Loucy (cell line): ENCODE data around the gene MZF1.
"Not testable (repeated sequence)": the region's sequence is repeated elsewhere in the genome, so short reads cannot be mapped to it uniquely, and the experiment has no call there.

Source experiments
- EZH2phosphoT487 ChIP-seq: fragments of 200-600 bp; IDR thresholded peaks from 2 replicates; pipeline ENCODE4 v1.6.1; 2018; ENCODE audit warnings: antibody characterized with exemption, mild to moderate bottlenecking, moderate library complexity, borderline replicate concordance
- TF ChIP-seq, protein P1 (sequence below): fragments of 200-600 bp; sonication (generic); conservative IDR thresholded peaks from 2 replicates; pipeline ENCODE4 v1.5.1; 2014; ENCODE audit warnings: mild to moderate bottlenecking, antibody characterized with exemption, low read length

DNA sequence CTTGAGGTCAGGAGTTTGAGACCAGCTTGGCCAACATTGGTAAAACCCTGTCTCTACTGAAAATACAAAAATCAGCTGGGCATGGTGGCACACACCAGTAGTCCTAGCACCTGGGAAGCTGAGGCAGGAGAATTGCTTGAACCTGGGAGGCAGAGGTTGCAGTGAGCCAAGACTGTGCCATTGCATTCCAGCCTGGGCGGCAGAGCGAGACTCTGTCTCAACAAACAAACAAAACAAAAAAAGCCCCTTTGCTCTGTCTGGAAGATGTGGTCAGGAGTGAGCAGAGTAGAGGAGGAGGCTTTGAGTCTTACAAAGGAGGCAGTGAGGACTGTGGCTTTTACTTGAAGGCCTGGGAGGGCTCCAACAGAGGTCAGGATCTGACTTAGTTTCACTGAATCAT is 4.4 kb upstream of the MZF1 start:
- TF ChIP-seq, protein P1, sequence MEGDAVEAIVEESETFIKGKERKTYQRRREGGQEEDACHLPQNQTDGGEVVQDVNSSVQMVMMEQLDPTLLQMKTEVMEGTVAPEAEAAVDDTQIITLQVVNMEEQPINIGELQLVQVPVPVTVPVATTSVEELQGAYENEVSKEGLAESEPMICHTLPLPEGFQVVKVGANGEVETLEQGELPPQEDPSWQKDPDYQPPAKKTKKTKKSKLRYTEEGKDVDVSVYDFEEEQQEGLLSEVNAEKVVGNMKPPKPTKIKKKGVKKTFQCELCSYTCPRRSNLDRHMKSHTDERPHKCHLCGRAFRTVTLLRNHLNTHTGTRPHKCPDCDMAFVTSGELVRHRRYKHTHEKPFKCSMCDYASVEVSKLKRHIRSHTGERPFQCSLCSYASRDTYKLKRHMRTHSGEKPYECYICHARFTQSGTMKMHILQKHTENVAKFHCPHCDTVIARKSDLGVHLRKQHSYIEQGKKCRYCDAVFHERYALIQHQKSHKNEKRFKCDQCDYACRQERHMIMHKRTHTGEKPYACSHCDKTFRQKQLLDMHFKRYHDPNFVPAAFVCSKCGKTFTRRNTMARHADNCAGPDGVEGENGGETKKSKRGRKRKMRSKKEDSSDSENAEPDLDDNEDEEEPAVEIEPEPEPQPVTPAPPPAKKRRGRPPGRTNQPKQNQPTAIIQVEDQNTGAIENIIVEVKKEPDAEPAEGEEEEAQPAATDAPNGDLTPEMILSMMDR = not testable (repeated sequence)
- TF ChIP-seq EZH2phosphoT487 = not testable (repeated sequence)
